GM12872 (cell line): ENCODE results near the gene CACNA2D4.

Source experiments
- CTCF ChIP-seq: IDR thresholded peaks from 3 replicates; pipeline ENCODE4 v1.5.1; 2011; ENCODE audit warnings: low read depth, mild to moderate bottlenecking, low read length, moderate library complexity; ENCODE audit not compliant: insufficient read depth

CACNA2D4 gene

GRCh38 chr12:1829306-1829900 lies 89.0 kb downstream of the CACNA2D4 start:
- TF ChIP-seq CTCF = no peak

GRCh38 chr12:1828856-1829255 lies 89.6 kb downstream of the CACNA2D4 start:
- no peak for TF ChIP-seq CTCF

GRCh38 chr12:1827826-1828805 lies 90.3 kb downstream of the CACNA2D4 start:
- no peak for TF ChIP-seq CTCF

DNA sequence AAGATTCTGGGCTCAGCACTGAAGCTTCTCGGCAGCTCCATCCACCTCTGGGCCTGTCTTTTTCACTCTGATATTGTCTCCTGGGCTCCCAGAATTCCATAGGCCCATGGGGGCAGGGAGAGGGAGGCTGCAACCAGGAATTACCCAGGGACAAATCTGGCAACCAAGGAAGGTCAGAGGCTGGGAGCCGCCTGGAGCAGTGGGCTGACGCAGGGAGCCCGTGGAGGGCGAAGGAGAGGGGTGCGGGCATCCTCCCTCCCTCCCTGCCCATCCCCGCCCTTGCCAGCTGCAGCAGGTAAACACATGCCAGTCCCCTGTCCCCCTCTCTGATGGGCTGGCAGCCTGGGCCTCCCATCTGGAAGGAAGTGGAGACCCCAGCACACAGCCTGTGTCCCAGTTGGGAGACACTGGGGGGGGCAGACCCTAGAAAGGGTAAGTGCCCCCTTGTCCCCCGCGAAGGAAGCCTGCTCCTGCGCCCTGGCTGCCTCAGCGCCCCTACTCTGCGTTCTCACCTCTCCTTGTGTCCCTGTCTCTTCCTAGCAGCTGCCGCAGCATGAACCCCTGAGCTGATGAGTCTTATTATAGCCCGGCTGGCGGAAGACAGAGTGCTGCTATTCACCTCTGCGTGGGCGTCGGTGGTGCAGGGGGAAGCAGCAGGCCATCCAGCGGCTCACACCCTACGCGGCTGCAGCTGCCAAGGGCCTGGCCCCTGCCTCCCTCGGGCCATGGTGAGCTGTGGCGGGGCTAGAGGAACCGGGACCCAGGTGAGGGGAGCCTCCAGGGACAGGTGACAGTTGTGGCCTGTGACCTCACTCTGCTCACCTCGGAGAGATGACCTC lies 91.4 kb downstream of the CACNA2D4 start:
- TF ChIP-seq CTCF = no peak

- TF ChIP-seq CTCF = no peak
These were observed 92.1 kb downstream of the CACNA2D4 start for GRCh38 chr12:1826401-1826800.

DNA sequence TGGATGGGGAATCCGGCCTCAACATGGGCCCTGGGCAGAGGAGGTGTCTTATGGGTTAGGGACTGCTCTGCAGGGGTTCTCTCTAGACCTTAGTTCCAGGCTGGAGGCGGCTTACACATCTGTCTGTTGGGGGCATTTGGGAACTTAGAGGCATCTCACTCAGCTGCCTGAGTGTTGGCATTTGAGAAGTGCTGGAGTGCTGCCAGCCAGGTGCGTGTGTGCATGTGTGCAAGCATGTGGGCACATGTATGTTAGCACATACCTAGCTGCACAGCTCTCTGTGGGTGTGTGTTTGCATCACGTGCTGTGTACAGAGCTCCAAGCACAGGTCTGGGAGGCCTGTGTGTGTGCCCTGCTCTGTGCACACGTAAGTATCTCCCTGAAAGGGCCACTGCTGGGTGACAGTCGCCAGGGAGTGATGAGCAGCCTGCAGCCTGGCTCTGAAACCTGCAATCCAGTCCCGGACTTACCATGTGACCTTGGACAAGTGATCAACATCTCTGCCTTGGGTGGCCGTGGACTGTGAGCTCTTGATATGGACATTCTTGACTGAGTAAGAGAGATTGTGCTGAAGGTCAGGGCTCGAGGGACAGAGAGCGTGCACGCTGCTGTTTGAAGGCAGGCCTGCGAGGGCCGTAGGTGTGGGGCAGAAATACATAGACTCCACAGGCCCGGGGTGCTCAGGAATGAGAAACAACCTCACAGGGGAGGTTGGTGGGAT lies 92.9 kb downstream of the CACNA2D4 start:
- TF ChIP-seq CTCF = no peak
